Effector CD8-positive, alpha-beta T cell (primary cell): ENCODE data around the gene HSP90AB1.

Source experiments
- DNase-seq: peaks from one replicate; lab custom pipeline; 2025; lab: John Stamatoyannopoulos, UW

Gene HSP90AB1

GRCh38 chr6:44269178-44269920 is 22.4 kb downstream of the HSP90AB1 start:
- no peak for DNase-seq

GRCh38 chr6:44269921-44270525 is 23.1 kb downstream of the HSP90AB1 start, which contains the start of gene TMEM151B:
Gene TMEM151B, plus strand, starts transcription at chr6:44270450. Its CDS starts 293 bp downstream, at chr6:44270743.
- DNase-seq = peak; percentile 51

GRCh38 chr6:44270526-44271405 is 23.9 kb downstream of the HSP90AB1 start:
- no peak for DNase-seq

GRCh38 chr6:44271406-44271723 is 24.5 kb downstream of the HSP90AB1 start:
- no peak for DNase-seq

- no peak for DNase-seq
Observed at GRCh38 chr6:44271914-44272313, 25.0 kb downstream of the HSP90AB1 start.

GRCh38 chr6:44272529-44272928 is 25.6 kb downstream of the HSP90AB1 start:
- DNase-seq = no peak

GRCh38 chr6:44272999-44273566 is 26.2 kb downstream of the HSP90AB1 start:
- no peak for DNase-seq

GRCh38 chr6:44273617-44274016 is 26.7 kb downstream of the HSP90AB1 start:
- no peak for DNase-seq

- no peak for DNase-seq
Observed at GRCh38 chr6:44275271-44275748, 28.4 kb downstream of the HSP90AB1 start.

GRCh38 chr6:44275749-44276648 is 29.1 kb downstream of the HSP90AB1 start:
- no peak for DNase-seq

GRCh38 chr6:44276667-44277640 is 30.1 kb downstream of the HSP90AB1 start:
- no peak for DNase-seq

GRCh38 chr6:44277763-44278162 is 30.9 kb downstream of the HSP90AB1 start:
- DNase-seq = no peak

GRCh38 chr6:44278315-44278714 is 31.4 kb downstream of the HSP90AB1 start:
- DNase-seq = no peak

- DNase-seq = no peak
Observed at GRCh38 chr6:44278774-44279697, 32.1 kb downstream of the HSP90AB1 start.

- no peak for DNase-seq
Observed at GRCh38 chr6:44284121-44284520, 37.2 kb downstream of the HSP90AB1 start.

GRCh38 chr6:44284867-44285266 is 38.0 kb downstream of the HSP90AB1 start:
- no peak for DNase-seq

GRCh38 chr6:44285552-44286284 is 38.8 kb downstream of the HSP90AB1 start:
- no peak for DNase-seq

- no peak for DNase-seq
Observed at GRCh38 chr6:44286285-44286565, 39.3 kb downstream of the HSP90AB1 start.
